Measurements from ENCODE around the gene TMTC1.
"Not testable (repeated sequence)": the region's sequence is repeated elsewhere in the genome, so short reads cannot be mapped to it uniquely, and the experiment has no call there.

TMTC1 gene

DNA sequence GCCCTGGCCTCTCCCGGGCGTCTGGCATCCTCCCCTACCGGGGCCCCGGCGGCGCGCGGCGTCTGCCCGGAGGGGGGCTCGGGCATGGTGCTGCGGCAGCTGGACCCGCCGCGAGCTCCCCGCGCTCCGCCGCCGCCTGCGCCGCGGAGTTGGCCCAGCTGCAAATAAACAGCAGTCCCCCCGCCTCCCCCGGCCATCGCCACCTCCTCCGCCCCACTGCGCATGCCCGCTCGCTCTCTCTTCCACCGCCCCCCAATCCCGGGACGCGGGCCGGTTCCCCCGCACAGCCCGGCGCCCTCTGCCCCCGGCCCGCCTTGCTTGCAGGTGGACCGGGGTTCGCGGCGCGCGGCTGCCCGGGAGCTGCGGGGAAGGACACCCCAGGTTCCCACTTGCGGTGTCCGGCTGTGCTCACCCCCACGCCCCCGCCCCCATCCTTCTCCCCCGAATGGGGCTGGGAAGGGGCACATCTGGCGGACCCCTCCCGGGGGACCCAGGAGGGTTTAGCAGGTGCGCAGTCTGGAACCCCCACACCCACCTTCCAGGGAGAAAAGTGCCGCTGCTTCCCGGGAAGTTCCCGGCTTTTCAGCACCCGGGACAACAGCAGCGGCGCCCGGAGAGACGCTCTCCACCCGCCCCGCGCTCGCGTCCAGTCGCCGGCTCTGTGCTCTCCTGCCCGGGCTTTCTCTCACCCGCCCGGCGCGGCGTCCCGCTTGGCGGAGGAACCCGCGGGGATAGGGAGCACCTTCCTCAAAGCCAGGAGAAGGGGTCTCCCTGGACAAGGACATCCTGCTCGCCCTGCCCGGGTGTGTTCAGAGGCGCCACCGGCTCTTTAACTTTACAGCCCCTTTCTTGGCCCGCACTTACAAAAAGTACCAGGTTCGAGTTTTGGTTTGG is at the start of gene TMTC1:
Gene TMTC1 (minus strand): TSS at position 170 of the 894 bp plus-strand sequence. CDS start 191 bp downstream, outside the sequence.
- no peak for DNase-seq (ENCODE audit: low read depth in 3 of 3)

DNA sequence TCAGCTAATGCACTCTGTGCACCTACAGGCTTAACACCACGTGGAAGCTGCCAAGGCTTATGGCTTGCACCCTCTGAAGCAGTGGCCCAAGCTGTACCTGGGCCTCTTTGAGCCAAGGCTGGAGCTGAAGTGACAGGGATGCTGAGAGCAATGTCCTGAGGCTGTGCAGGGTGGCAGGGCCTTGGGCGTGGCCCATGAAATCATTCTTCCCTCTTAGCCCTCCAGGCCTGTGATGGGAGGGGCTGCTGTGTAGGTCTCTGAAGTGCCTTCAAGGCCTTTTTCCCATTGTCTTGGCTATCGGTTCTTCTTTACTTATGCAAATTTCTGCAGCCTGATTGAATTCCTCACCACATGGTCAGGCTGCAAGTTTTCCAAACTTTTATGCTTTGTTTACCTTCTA is 47.4 kb upstream of the TMTC1 start:
- no peak for DNase-seq (ENCODE audit: low read depth in 3 of 3)

DNA sequence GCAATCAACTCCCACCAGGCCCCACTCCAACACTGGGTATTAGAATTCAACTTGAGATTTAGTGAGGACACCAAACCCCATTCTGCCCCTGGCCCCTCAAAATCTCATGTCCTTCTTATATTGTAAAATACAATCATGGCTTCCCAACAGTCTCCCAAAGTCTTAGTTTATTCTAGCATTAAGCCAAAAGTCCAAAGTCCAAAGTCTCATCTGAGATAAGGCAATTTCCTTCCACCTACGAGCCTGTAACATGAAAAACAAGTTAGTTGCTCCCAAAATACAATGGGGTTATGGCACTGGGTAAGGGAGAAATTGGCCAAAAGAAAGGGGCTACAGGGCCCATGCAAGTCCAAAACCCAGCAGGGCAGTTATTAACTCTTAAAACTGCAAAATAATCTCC is 46.6 kb upstream of the TMTC1 start:
- DNase-seq (ENCODE audit: low read depth in 3 of 3), result no peak

DNA sequence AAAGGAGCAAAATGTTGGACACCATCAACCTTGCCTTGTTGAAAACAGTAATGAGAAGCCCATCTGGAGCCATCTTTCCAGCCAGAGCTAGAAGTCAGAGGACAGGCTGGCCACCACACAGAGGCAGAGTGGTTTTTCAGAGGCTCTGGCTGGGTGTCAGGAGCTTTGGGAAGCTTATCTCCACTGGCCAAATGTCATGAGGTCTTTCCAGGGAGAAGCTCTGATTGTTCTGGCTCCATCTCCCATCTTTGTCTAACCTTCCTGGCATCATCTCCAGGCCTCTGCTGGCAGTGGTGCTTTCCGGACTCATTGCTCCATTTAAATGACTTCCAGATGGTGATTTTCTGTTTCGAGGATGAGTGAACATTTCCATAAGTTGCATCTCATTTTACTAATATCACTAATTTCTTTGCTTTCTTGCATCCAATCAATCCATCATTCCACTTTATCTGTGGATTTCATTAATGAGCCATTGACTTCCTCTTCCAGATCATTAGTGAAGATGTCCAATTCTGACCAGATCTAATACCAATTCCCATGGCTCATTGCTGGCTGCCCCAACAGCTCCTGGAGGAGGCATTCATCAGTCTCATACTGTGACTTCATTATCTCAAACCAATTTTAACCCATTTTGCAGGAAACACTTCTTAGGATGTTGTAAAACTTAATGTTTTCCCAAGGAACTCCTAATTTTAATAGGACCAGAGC is 35.3 kb upstream of the TMTC1 start:
- DNase-seq (ENCODE audit: low read depth in 3 of 3), result no peak

DNA sequence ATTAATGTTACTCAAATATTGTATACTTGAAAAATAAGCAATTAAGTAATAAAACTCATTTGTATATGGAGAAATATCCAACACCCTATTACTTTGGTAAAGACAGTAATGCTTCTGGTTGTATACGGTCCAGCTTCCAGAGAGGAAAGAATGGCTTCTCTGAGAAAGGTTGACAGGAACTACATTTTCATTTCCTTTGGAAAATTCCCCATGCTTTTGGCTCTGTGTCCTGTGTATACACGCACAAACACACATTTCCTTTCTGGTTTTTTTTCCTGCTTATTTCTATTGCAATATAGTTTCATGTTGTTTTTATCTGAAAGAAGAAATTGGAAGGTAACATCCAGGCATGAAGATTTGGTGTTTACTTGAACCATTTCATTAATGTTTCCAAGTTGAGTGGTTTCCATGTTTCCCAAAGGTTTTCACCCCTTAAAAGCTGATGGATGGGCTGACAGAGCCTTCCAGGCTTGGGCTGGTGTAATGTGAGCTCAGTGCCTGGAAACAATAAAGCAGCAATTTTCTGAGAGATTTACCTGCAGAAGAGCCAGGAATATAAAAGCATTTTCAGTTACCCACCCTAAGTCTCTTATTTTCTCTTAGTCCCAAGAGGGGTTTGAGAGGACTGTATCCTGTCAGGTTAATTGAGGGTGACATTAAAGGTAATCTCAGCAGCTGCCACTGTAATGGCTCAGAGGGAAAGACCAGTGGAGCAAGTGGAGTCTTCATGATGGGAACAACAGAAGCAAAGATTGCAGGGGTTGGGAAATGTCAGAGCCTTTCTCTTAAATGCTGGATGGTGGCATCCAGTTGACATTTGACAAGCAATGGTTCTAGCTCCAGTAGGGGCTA is 33.4 kb upstream of the TMTC1 start:
- no peak for DNase-seq (ENCODE audit: low read depth in 3 of 3)

DNA sequence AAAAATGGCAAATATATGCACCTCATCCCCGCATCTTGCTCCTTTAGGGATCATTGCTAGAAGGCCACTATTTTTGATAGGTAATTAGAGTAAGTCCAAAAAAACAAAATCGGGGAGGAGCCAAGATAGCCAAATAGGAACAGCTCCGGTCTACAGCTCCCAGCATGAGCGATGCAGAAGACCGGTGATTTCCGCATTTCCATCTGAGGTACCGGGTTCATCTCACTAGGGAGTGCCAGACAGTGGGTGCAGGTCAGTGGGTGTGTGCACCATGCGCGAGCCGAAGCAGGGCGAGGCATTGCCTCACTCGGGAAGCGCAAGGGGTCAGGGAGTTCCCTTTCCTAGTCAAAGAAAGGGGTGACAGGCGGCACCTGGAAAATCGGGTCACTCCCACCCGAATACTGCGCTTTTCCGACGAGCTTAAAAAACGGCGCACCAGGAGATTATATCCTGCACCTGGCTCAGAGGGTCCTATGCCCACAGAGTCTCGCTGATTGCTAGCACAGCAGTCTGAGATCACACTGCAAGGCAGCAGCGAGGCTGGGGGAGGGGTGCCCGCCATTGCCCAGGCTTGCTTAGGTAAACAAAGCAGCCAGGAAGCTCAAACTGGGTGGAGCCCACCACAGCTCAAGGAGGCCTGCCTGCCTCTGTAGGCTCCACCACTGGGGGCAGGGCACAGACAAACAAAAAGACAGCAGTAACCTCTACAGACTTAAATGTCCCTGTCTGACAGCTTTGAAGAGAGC is 26.0 kb upstream of the TMTC1 start:
- DNase-seq (ENCODE audit: low read depth in 3 of 3), result not testable (repeated sequence)

DNA sequence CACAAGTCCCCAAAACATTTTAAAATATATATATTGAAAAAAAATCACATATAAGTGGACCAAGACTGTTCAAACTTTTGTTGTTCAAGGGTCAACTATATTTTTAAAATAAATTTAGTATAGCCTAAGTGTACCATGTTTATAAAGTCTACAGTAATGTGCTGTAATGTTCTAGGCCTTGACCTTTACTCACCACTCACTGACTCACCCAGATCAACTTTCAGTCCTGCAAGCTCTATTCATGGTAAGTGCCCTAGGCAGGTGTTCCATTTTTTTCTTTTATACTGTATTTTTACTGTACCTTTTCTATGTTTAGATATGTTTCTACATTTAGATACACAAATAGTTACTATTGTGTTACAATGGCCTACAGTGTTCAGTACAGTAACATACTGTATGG is 23.4 kb upstream of the TMTC1 start:
- DNase-seq (ENCODE audit: low read depth in 3 of 3), result no peak

DNA sequence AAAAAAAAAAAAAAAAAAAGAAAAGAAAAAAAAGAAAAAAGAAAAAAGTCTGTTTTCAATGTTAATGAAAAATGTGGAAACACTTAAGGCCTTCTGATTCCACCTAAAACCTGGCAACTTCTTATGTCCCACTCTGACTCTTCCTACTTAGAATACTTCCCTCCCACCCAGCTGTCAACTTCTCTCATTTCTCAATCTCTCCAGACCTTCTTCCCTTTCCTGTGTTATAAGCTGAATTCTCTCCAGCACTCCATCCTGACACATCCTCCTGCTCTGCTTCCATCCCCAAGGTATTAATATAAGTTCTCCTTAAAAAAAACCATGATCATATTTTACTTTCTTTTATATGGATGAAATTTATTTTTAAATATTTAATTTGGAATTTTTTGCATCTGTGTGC is 20.3 kb upstream of the TMTC1 start:
- no peak for DNase-seq (ENCODE audit: low read depth in 3 of 3)

DNA sequence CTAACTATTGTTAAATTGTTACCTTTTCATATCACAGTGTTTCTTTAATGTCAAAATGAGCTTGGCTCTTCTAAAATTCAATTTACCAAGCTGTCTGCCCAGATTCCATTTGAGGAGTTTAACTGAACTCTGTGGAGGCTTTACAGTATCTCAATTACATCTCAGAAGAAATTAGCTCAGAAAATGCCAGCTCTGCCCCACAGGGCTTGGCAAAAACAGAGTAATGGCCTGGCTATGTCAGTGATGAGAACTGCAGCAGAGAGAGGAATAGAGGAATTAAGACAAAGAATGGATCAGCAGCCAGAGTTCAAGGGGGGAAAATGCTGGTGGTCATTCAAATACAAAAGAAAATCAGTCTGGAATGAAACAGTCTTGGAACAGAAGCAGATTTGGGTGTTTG is 15.8 kb upstream of the TMTC1 start:
- DNase-seq (ENCODE audit: low read depth in 3 of 3), result no peak

DNA sequence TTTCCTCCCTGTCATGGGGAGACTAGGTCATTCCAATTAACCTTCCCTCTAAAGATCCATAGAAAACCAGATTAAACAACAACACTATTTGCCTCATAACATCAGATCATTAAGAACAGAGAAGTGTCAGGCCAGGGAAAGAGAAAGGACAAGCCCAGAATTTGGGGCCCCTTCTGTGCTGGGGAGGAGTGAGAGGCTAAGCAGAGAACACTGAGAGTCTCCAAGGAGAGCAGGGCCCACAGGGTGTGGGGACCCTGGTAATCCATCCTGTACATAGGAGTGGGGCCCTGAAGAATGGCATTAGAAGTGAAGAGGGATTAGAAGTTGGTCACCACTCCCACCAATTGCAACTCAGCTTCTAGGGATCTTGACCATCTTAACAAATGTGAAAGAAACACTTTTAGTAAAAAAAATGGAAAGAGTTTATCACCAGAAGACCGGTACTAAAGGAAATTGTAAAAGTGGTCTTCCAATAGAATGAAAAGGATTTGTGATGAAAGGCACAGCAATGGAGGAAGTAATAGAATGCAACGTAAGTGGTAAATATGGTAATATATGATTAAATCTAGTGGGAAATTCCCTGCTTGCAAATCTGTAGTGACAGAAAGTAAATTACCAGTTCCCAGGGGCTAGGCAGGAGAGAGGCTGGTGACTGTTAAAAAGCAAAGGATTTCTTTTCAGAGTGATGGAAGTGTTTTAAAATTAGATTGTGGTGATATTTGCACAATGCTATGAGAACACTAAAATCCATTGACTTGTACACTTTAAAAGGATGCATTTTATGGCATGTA is 14.0 kb upstream of the TMTC1 start:
- no peak for DNase-seq (ENCODE audit: low read depth in 3 of 3)

DNA sequence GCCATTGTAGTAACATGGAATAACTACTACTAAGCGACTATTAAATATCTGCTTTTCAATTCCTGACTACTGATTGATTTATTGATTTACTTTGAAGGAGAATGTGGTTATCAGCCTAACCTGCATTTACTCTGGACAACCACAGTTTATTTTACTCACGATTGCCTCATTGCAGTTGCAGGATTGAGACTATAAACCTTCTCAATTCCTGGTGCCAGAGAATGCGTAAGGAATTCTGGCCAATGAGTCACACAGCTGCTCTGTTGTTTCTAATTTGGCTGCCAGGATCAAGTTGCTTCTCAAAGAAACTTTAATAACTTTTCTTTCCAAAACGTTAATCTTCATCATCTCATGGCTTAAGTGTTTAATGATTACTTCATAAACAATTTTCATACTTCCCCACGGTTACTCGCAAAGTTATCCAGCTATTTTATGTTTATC is 13.1 kb upstream of the TMTC1 start:
- no peak for DNase-seq (ENCODE audit: low read depth in 3 of 3)

DNA sequence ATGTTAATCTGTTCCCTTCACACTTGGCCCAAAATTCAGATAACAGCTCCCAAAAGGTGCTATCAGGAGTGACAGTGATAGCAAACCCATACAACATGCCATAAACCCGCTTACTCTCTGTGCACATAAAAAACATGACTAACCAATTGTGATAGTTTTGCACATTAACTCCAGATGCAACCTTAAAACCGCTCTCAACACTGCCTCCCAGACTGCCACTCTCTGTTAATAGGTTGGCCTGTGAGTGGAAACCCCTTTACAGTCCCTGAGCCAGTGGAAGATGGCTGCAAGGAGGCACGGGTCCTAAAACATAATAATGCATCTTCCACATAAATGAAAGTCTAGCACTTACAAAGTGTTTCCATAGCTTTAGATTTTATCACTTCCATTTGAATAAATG is 12.0 kb upstream of the TMTC1 start:
- DNase-seq (ENCODE audit: low read depth in 3 of 3), result no peak

DNA sequence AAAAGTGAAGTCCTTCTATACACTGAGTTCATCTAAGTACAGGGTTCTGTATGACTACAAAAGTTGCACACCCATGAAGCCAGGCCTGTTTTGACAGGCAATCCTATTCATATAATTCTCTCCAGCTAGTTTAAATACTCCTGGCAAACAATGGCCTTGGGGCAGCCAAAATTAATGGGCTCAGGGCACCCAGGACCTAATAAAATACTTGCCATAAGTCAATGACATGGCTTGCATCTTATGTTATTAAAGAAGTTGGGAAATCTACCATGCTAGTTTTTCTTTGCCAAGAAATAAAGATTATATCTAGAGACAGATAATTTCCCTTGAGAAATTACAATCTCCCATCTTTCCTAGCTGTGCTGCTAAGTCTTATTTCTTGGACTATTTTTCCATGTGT is 11.1 kb upstream of the TMTC1 start:
- DNase-seq (ENCODE audit: low read depth in 3 of 3), result no peak

DNA sequence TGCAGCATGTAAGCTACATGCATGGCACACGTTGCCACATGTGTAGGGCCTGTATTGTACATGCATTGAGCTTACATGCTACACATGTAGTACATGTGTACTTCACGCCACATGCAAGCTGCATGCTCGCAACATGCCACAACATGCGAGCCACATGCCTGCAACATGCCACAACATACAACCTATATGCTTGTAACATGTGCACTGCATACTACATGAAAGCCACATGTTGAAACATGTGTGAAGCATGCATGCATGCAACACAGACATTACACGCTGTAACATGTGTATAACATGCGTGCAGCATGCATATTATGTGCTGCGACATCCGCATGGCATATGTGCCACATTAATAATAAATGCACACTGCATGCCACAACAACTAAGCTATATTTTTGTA is 9.1 kb upstream of the TMTC1 start:
- no peak for DNase-seq (ENCODE audit: low read depth in 3 of 3)

DNA sequence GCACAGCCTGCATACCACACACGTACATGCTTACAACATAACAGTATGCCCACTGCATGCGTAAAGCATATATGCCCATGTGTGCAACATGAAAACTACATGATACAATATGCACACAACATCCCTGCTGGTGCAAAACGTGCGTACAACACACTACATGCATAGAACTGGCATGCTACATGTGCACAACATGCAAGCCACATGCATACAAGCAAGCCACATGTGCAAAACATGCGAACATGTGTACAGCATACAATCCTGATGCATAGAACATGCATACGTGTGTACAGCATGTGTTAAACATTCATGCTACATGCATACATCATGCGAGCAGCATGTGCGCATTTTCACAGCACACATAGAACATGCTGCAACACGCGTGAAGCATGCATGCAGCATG is 8.4 kb upstream of the TMTC1 start:
- no peak for DNase-seq (ENCODE audit: low read depth in 3 of 3)

DNA sequence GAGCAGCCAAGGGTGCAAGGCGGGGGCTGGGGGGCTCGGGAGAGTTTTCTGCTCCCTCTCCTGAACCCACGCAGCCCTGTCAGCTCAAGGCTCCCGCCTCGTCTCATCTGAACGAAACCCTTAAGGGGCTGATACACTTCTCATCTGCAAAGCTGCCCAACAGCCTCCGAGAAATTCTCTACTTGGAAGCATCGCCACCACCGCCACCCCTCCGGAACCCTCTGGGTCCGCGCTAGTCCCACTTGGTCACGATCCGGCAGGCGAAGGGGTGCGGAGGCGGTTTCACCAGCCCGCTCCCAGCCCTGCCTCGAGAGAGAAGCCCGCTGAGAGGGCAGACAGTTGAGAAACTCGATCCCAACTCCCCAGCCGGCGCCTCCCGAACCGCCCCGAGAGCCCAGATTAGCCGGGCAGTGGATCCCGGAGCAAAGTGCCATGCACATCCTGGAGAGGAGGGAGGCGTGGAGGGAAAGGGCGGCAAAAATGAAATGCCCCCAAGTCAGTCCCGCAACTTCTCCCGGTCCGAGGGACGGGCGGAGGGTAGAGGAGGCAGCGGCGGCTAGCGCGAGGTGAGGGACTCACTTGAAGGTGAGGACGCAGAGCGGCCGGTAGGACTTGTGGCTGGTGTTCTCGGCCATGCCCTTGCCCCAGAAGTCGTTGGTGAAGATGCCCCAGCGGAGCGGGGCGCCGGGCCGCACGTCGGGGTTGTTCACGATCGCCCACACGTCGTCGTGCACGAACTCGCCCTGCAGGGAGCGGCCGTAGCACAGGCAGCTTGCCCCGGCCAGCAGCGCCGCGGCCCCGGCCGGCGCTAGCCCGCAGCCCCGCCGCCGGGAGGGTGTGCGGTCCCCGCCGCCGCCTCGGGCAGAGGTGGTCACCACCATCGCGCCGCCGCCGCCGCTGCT is 620 bp downstream of the TMTC1 start:
- DNase-seq (ENCODE audit: low read depth in 3 of 3), result no peak

DNA sequence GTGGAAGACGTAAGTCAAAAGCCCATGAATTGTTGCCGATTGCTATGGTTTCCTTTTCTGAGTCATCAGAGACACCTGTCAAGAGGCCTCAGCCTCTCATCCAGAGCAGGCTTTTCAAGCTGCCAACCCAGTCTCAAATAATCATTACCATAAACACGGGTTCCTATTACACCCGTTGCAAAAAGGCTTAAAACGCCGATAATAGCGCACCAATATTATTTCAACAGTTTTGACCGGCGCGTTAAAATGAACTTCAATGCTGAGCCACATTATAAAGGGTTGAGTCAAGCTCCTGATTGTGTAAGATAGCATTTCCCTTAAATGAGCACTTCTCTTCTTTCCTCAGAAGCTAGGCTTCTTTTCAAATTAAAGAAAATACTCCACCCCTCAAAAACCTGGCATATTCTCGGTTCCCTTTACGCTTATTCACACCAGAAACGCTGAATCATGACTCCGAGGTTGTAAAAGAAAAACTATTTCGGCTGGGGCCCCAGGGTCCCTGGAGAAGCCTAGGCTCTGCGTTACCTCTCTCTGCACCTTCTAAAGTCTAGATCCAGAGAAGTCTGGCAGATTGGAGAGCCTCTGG is 1.4 kb downstream of the TMTC1 start:
- DNase-seq (ENCODE audit: low read depth in 3 of 3), result no peak

DNA sequence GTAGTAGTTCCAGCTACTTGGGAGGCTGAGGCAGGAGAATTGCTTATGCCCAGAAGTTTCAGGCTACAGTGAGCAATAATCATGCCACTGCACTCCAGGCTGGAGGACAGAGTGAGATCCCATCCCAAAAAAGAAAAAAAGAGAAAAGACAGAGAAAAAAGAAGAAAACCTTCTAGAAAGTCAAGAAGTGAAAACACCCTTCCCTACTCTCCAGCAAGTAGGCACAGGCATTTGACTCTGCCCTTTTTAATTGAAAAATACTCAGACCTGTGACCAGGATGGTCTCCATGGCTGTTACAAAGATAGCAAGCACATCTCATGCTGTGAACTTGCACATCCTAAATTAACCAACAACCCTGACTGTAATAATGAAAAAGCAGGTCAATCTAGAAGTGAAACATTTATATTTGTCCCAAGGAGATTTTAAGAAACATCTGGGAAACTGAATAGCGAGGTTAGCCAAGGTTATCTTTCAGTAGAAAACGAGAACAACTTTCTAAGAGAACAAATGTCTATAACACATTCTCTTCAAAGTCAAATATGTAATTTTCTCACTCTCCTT is 2.0 kb downstream of the TMTC1 start:
- no peak for DNase-seq (ENCODE audit: low read depth in 3 of 3)

DNA sequence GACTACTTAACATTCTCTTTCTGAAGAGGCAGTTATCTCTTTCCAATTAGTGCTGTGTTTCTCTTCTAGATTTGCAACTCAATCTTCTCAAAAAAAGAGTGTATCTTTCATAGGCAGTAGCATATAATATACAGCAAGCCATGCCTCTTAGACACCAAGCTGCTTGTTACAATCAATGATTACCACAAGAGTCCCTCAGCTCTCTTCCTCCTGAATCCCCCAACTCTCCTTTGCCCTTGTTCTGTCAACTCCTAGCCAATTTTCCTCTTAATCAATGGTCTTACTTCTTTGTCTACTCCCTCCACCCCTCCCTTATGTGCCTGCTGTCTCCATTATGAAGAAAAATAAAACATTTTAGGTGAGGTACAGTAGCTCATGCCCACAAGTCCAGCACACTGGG is 2.6 kb downstream of the TMTC1 start:
- no peak for DNase-seq (ENCODE audit: low read depth in 3 of 3)
